Lower lobe of right lung (tissue), 2 donors: ENCODE data around the gene IMPDH1. TPM values are rescaled to one million over a fixed set of nuclear protein-coding genes. Genes with fewer than 3 reads are reported as not detected.

Source experiments
- ATAC-seq, 2 donors: fragments of 200-7000 bp; cut with Tn5 transposase; one replicate each; pipeline ENCODE4 v1.9.1; 2020 to 2022; ENCODE audit warnings: mild to moderate bottlenecking in 2 of 2, moderate library complexity in 2 of 2
- DNase-seq: peaks from one replicate; pipeline ENCODE4 v3.0.0-alpha.2; 2020
- H3K27ac ChIP-seq: fragments of 200-600 bp; one replicate; pipeline ENCODE4 v1.8.0; 2022
- H3K27me3 ChIP-seq: fragments of 200-600 bp; one replicate; pipeline ENCODE4 v1.8.0; 2022; ENCODE audit warnings: low read depth
- H3K36me3 ChIP-seq: fragments of 200-600 bp; one replicate; pipeline ENCODE4 v1.8.0; 2022; ENCODE audit warnings: mild to moderate bottlenecking
- H3K4me1 ChIP-seq: fragments of 200-600 bp; one replicate; pipeline ENCODE4 v1.8.0; 2022
- H3K4me3 ChIP-seq: fragments of 200-600 bp; one replicate; pipeline ENCODE4 v1.8.0; 2022; ENCODE audit warnings: mild to moderate bottlenecking
- H3K9me3 ChIP-seq: fragments of 200-600 bp; one replicate; pipeline ENCODE4 v1.8.0; 2022
- intact Hi-C: fragments of 100-400 bp; cut with DNase I; formaldehyde crosslinking; loops from one replicate; pipeline ENCODE4 v1.11.0; 2022
- total RNA-seq: library from RNA; stranded (reverse); fragmentation: NEBNext Ultra II Directional; extraction: Animal tissue kit (Norgen Biotek cat#: 25700); gene quantifications from one replicate; pipeline ENCODE4 v1.2.1, GENCODE V29; 2021
- TF ChIP-seq, protein P1 (sequence below): fragments of 200-600 bp; IDR thresholded peaks from one replicate; pipeline ENCODE4 v1.8.0; 2022; ENCODE audit warnings: antibody characterized with exemption, mild to moderate bottlenecking
- donor health status: DM: no; HTN: yes; CAD: no; lungs with severe emphysema.

The IMPDH1 gene
- total RNA-seq, 1 donor from 2014 or later: 93.4 TPM

DNA sequence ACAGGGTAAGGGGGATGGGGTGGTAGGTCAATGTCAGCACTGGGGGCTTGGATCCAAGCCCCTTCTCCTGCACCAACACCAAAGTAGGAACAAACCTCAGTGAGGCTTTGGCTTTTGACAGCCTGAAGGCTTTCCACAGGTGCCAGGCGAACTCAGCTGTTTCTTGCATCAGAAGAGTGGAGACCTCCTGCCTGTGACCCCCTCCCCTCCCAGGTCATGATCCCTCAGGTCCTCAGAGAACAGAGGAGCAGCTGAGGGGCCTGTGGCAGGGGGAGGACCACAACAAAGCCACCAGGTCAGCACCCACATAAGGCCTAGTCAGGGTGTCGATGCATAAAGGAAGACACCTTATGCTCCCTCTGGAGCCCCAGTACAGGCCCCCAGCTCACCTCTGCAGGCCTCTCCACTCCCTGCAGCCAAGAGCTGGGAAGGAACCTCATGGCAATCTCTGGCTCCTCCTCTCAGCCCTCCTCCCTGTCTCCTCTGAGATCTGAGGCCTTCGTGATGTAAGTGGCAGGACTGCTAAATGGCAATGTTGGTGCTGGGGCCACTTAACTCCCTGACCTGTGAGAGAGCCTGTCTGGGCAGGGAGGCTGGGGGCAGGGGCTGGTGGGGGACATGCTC, 29.2 kb downstream of the IMPDH1 start:
- no peaks in the 10 kb centered on the region for H3K4me1 ChIP-seq
- H3K27ac ChIP-seq: no peak overlapping the region
- intact Hi-C loops: no loop called here
- DNase-seq (no peak), ATAC-seq (peak in 1 of 2 donors; percentile 5)
- no peaks in the 10 kb centered on the region for H3K36me3 ChIP-seq
- no peaks in the 10 kb centered on the region for H3K9me3 ChIP-seq
- H3K4me3 ChIP-seq: no peak overlapping the region
- no peaks in the 10 kb centered on the region for H3K27me3 ChIP-seq
- TF ChIP-seq, protein P1, sequence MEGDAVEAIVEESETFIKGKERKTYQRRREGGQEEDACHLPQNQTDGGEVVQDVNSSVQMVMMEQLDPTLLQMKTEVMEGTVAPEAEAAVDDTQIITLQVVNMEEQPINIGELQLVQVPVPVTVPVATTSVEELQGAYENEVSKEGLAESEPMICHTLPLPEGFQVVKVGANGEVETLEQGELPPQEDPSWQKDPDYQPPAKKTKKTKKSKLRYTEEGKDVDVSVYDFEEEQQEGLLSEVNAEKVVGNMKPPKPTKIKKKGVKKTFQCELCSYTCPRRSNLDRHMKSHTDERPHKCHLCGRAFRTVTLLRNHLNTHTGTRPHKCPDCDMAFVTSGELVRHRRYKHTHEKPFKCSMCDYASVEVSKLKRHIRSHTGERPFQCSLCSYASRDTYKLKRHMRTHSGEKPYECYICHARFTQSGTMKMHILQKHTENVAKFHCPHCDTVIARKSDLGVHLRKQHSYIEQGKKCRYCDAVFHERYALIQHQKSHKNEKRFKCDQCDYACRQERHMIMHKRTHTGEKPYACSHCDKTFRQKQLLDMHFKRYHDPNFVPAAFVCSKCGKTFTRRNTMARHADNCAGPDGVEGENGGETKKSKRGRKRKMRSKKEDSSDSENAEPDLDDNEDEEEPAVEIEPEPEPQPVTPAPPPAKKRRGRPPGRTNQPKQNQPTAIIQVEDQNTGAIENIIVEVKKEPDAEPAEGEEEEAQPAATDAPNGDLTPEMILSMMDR: no peak

DNA sequence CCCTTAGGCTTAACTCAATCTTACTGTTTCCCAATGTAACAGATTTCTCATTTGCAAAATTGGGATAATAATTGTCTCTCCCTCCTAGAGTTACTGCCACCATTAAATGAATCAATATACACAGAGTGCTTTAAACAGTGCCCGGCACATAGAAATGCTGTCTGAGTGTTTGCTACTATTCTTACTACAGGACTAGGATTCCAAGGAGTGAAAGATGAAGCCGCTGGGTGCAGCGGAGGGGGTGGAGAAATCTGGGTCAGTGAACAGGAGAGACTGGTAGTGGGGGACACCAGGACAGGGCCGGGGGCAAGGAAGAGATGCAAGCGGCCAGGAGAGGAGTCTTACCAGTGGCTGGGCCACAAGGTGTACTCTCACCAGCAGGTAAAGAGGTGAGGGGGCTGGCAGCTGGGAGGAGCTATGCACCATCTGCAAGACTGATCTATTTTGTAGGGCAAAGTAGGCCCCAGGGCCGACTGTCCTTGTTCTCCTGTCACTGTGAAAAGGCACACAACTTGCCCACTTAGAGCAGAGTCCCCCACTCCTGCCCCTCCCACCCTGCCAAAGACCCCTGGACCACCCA, 29.8 kb downstream of the IMPDH1 start:
- TF ChIP-seq, protein P1: no peak
- no peak overlapping the region for H3K27ac ChIP-seq
- no peaks in the 10 kb centered on the region for H3K4me1 ChIP-seq
- H3K9me3 ChIP-seq: no peaks in the 10 kb centered on the region
- no peaks in the 10 kb centered on the region for H3K36me3 ChIP-seq
- ATAC-seq: no peak
- H3K4me3 ChIP-seq: no peak overlapping the region
- no peaks in the 10 kb centered on the region for H3K27me3 ChIP-seq
- intact Hi-C loops: no loop called here
- DNase-seq: no peak

DNA sequence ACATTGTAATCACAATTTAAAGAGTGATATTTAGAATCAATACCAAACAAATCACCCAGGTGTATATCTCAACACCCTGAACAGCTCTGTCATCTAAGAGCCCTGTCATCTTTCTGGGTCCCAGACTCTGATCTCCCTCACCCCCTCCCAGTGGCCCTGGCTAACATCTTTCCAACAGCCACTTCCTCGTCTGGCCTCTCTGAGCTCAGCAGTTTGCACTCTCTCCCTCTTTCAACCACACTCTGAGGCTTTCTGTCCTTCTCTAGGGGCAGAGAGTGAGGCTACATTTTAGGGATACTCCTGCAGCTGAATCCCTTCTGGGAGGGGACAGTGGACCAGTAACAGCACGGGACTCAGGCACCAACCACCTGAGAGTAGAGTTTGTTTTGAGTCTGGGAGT, 31.1 kb downstream of the IMPDH1 start:
- Histone ChIP-seq H3K4me3 (no peak overlapping the region), H3K27ac (no peak overlapping the region), H3K4me1 (no peaks in the 10 kb centered on the region), H3K27me3 (no peaks in the 10 kb centered on the region), H3K9me3 (no peaks in the 10 kb centered on the region), H3K36me3 (no peaks in the 10 kb centered on the region)
- intact Hi-C loops: no loop called here
- ATAC-seq (no peak), DNase-seq (no peak)
- TF ChIP-seq, protein P1: no peak

DNA sequence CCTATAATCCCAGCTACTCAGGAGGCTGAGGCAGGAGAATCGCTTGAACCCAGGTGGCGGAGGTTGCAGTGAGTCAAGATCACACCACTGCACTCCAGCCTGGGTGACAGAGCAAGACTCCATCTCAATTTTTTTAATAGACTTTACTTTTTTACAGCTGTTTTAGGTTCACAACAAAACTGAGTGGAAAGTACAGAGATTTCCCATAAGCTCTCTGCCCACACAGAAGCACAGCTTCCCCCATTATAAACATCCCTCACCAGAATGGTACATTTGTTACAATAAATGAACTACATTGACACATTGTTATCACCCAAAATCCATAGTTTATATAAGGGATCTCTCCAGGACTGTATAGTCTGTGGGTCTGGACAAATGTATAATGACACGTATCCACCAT, 33.7 kb downstream of the IMPDH1 start:
- Histone ChIP-seq H3K27me3 (no peaks in the 10 kb centered on the region), H3K4me3 (no peak overlapping the region), H3K9me3 (no peaks in the 10 kb centered on the region), H3K4me1 (no peaks in the 10 kb centered on the region), H3K36me3 (no peaks in the 10 kb centered on the region), H3K27ac (no peak overlapping the region)
- ATAC-seq: no peak
- intact Hi-C loops: no loop called here
- DNase-seq: no peak
- TF ChIP-seq, protein P1: no peak

DNA sequence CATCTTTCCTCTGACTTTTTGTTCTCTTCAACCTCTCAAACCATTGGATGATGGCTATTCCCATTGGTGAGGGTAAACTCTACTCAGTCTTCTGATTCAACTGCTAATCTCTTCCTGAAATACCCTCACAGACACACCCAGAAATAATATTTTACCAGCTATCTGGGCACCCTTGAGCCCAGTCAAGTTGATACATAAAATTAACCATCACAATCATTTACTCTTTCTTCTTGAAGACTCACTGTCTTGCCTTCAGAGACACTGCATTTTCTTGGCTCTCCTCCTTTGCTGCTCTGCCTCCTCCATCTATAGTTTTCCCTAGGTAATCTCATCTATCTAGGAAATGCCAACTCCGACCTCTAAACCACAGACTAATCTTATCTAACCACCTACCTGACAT, 35.7 kb downstream of the IMPDH1 start:
- no peak overlapping the region for H3K27ac ChIP-seq

More for the DNA sequence above, 35.7 kb downstream of the IMPDH1 start:
- TF ChIP-seq, protein P1: no peak
- H3K9me3 ChIP-seq: no peaks in the 10 kb centered on the region
- intact Hi-C loops: no loop called here
- DNase-seq: no peak
- no peaks in the 10 kb centered on the region for H3K27me3 ChIP-seq
- H3K36me3 ChIP-seq: no peaks in the 10 kb centered on the region
- no peaks in the 10 kb centered on the region for H3K4me1 ChIP-seq
- no peak overlapping the region for H3K4me3 ChIP-seq
- no peak for ATAC-seq
